Inferior parietal cortex (tissue), 1 donor: Measurements from ENCODE around the gene OR10A2.
A peak's percentile ranks its signal among the peaks of the same experiment; 100 is the strongest.
"Not testable (repeated sequence)": the region's sequence is repeated elsewhere in the genome, so short reads cannot be mapped to it uniquely, and the experiment has no call there.

Experiments
- DNase-seq: peaks from one replicate; pipeline ENCODE4 v3.0.0-alpha.2; 2016; ENCODE audit errors: extremely low spot score

OR10A2 gene

GRCh38 chr11:6862961-6863360, at the start of gene OR10A2:
Gene OR10A2 (plus strand): TSS chr11:6863057. CDS start chr11:6869755, 6,698 bp downstream.
- peak; percentile 5 for DNase-seq

DNA sequence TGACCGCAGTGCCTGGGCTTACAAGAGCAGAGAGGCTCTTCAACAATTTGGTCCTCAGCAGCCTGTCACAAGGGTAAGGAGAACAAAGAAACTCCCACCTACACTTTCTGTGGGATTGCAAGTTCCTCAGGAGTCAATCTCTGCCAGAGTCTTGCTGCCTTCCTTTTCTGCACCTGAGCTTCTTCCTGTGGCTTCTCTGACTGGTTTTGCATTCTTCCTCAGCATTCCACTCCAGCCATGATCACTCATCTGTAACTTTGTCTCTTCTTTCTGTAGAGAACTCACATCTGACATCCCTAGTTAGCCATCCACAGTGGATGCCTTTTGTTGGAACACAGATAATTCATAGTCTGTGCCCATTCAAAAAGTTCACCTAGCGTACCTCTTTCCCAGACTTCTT, 49.2 kb upstream of the OR10A2 start:
- no peak for DNase-seq

DNA sequence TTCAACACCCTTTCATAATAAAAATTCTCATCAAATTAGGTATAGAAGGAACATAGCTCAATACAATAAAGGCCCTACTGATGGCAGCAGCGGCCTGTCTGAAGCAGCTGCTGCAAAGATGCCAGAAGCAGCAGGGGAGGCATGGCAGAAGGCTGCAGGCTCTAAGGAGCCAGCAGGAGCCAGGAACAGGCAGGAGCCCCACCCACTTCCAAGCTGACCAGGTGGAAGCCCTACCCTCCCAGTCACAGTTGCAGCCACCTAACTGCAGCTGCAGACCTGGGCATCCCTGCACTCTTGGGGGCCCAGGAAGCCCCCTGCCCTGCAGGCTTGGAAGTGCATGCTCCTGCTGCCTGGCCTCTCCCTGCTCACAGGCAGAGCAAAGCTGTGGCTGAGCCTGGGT, 45.2 kb upstream of the OR10A2 start:
- DNase-seq = no peak

DNA sequence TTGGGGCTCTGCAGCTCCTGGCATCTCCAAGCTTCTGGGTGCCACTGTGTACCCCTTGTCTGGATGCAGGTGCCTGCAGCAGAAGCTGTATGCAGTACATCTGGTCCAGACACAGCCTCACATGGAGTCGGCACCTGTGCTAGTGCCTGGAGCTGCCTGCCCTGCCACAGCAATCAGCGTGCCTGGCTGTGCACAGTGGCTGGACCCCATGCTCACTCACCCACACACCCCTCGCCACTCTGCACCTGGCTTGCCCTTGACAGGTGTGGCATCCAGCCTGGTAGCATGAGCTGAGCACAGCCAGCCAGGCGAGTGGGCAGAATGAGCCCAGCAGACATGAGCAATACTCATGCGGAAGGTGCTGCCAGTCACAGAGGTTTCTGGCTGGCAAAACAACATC, 43.9 kb upstream of the OR10A2 start:
- DNase-seq = no peak

GRCh38 chr11:6824136-6824823, 38.6 kb upstream of the OR10A2 start:
- DNase-seq = no peak

DNA sequence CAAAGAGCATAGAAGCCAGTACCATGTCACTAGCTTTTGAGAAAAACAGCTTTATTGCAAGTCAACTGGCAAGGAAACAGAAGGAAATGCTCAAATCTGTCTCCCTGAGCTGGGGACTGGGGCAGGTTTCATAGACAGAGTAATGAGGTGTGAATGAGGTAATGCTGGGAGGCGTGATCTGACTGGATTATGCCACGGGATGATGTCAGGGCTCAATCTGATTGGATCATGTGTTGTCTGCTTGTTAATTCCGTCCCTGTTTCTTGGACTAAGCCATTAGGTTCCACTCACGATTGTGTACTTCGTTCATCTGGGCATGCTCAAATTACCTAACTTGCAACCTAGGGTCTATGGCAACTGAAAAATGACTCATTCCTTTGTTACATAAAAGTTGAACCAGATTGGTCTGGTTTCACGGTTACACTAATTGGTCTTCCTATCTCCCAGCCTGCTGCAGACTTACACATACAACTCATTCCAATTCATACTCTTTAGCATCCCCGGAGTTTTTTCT, 37.6 kb upstream of the OR10A2 start:
- no peak for DNase-seq

GRCh38 chr11:6828103-6828502, 34.8 kb upstream of the OR10A2 start:
- no peak for DNase-seq

DNA sequence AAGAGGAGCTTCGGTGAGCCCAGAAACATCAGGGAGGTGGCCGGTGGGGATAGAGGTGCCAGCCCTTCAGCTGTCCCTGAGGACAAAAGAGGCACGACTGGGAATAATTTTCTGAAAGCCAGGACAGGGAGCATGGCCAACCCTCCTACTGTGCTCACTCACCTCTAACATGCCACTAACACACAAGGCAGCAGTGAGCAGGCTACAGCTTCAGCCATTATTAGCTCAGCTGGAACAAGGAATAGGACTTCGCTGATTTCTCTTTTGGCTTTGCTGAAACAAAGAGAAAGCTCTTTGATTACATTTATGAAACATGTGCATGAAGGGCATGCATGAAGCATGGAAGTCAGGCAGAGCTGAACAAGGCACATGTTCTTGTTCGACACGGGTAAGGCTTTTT, 29.5 kb upstream of the OR10A2 start:
- DNase-seq = no peak

- DNase-seq = no peak
Observed at GRCh38 chr11:6834021-6834420, 28.8 kb upstream of the OR10A2 start.

- DNase-seq = no peak
Observed at GRCh38 chr11:6841694-6842093, 21.2 kb upstream of the OR10A2 start.

- no peak for DNase-seq
Observed at GRCh38 chr11:6843670-6844069, 19.2 kb upstream of the OR10A2 start.

GRCh38 chr11:6844356-6844755, 18.5 kb upstream of the OR10A2 start:
- DNase-seq = no peak

DNA sequence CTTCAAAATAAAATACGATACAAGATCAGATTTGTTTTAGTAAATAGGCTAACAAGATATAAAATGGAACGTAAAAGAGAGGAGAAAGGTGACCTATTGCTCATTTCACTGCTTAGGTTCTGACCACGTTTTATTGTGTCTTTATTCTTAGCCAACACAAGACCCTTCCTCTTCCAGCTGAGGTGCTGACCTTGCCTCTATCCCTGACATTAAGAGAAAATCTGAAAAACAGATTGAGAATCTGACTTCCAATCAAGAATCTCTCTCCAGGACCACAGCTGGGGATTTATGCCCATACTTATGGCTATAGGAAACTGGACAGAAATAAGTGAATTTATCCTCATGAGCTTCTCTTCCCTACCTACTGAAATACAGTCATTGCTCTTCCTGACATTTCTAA, 17.5 kb upstream of the OR10A2 start, which contains the start of gene OR10A5:
OR10A5 (plus strand) TSS at position 301 of the 400 bp plus-strand sequence; CDS start at position 301, 0 bp downstream.
- no peak for DNase-seq

DNA sequence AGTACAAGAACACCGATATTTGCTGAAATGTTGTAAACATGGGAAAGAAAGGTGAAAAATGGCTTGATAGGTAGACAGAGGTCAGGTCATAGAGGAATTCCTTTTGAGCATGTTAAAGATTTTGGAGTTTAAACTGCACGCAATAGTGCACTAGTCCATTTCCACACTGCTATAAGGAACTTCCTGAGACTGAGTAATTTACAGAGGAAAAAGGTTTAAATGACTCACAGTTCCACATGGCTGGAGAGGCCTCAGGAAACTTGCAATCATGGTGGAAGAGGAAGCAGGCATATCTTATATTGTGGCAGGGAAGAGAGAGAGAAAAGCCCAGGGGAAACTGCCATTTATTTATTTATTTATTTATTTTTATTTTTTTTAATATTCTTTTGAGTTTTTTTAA, 12.3 kb upstream of the OR10A2 start:
- no peak for DNase-seq

- DNase-seq = not testable (repeated sequence)
Observed at GRCh38 chr11:6854801-6855200, 8.1 kb upstream of the OR10A2 start.

- no peak for DNase-seq
Observed at GRCh38 chr11:6855971-6856541, 6.8 kb upstream of the OR10A2 start.

GRCh38 chr11:6856871-6857270, 6.0 kb upstream of the OR10A2 start:
- no peak for DNase-seq

GRCh38 chr11:6864438-6864837, 1.6 kb downstream of the OR10A2 start:
- DNase-seq = no peak

DNA sequence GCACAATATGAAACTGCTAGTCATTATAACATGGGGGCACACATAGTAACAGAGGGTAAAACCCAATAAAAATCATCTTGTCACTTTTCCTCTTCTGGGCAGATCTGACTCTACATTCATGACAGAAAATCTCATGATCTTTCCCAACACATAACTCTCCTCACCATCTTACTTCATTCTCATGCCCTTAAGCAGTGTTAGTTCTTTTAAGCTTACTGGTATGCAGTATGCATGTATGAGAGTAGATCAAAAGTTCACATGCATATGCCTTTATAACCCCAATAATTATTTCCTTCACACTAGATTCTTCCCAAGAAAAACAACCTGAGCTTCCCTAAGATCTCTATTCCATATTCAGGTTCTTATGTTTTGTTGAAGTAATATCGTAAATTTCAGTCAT, 8.4 kb downstream of the OR10A2 start:
- DNase-seq = no peak

DNA sequence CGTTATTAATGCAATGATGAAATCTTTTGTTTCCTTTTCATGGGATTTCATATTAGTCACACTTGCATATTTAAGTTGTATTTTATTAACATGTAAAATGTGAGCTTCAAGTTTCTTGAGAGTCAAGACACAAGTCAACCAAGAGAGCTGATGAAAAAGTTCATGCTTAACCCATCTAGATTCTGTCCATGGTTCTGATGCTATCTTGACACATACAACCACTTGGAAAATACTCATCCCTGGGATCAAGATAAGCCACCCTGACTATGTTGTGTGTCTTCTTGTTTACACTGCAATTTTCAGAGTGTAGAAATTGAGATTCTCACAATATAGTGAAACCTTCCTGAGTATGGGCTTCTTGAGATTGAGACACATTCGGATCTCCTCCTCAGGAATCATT, 12.9 kb downstream of the OR10A2 start:
- DNase-seq = no peak

DNA sequence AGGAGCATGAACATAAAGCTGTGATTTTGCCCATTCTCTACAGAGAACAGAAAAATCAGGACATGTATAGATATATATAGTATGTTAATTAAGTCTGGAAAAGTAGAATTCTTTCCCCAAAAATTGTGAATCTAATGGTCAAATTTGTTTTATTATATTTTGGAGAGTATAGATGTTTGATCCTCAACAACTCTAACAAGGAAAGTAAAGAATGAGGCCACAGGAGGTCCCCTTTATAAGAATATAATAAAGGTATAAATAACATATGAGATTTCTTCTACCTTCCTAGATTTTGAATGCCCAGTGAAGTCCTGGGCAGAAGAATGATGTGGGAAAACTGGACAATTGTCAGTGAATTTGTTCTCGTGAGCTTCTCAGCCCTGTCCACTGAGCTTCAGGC, 13.5 kb downstream of the OR10A2 start, which contains the start of gene OR10A4:
OR10A4 (plus strand) TSS at position 301 of the 400 bp plus-strand sequence; CDS start at position 324, 23 bp downstream.
- no peak for DNase-seq

GRCh38 chr11:6876914-6877313, 14.1 kb downstream of the OR10A2 start:
- no peak for DNase-seq

DNA sequence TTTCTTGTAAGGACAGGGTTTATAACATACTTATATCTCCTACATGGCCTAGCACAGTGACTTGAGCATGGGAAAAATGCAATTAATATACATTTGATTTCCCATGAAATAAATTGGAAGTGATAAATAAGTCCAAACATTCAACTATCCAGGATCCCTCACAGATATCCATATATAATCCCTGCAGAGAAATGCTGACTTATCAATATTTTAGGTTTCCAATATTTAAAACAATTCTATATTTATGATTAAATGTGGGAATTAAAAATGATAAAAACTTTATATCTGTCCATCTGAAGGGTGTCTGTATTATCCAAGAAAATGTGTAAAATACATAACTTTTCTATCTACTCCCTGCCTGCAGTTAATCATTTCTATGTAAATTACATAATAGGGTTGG, 19.9 kb downstream of the OR10A2 start:
- DNase-seq = no peak
